ENCODE measurements around the gene CCNY. TPM values are rescaled to one million over a fixed set of nuclear protein-coding genes. Genes with fewer than 3 reads are reported as not detected.

Gene CCNY
- total RNA-seq, 1 experiment from 2014 or later, result 51.9 TPM

DNA sequence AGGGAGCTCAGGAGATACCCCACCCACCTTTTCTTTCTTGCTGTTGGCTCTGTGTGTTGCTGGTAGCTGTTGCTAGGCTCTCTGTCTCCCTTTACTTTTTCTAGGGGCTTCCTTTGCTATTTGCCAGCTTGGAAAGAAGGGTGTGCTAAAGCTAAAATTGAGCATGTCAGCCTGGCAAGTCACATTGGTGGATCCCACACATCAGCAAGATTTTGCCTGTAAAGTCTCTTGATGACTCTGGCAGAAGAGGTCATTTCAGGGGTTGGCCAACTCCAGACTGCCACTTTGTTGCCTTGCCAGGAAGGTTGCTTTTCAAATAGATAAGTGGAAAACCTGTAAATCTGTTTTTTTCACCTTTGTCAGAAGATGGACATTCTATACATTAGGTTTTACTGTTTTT, 9.9 kb downstream of the CCNY start:
- BruUV-seq (replicated peaks), result no TSS peak
- ChIA-PET CTCF (no interaction called here), POLR2A (interaction anchor here (0.6 kb wide), 1 partner anchor 32 kb away, joined by 3 read pairs; no protein-coding TSS in a partner anchor)
- H3K36me3 ChIP-seq (ENCODE audit: control insufficient read depth, insufficient read depth, low read length), result no peaks in the 10 kb centered on the region
- H3K4me1 ChIP-seq (ENCODE audit: control insufficient read depth, insufficient read depth, low read length), result no peaks in the 10 kb centered on the region; the same call in 1 of the 2 replicates
- in situ Hi-C loops (cut with HindIII; ENCODE audit: low pct_unique_long_range_greater_than_20kb, low sequenced_read_pairs) (no loop called here), intact Hi-C loops (cut with micrococcal nuclease; ENCODE audit: unreplicated experiment) (loop anchor here (10.0 kb wide), 1 partner anchor 101 kb away; no protein-coding TSS in a partner anchor)
- DNase-seq (ENCODE audit: low read depth, low spot score), result no peak
- TF ChIP-seq SIN3A (IDR thresholded peaks at IDR 0.05; ENCODE audit: borderline replicate concordance, insufficient read depth, low read depth, low read length), result no peak
- H3K9me3 ChIP-seq (ENCODE audit: control insufficient read depth, insufficient read depth, low read depth, low read length), result no peaks in the 10 kb centered on the region
- no peak overlapping the region for H3K4me3 ChIP-seq (ENCODE audit: low read depth in 2 of 2, low read length in 2 of 2)
- no peak overlapping the region for H3K27ac ChIP-seq (ENCODE audit: low read length)
- H3K27me3 ChIP-seq (ENCODE audit: control insufficient read depth, insufficient read depth, low read length), result no peaks in the 10 kb centered on the region
- no peak for ATAC-seq

GRCh38 chr10:35347121-35347562, 10.8 kb downstream of the CCNY start:
- in situ Hi-C loops (cut with HindIII; ENCODE audit: low pct_unique_long_range_greater_than_20kb, low sequenced_read_pairs) (no loop called here), intact Hi-C loops (cut with micrococcal nuclease; ENCODE audit: unreplicated experiment) (loop anchor here (10.0 kb wide), 1 partner anchor 102 kb away; no protein-coding TSS in a partner anchor)
- CTCF ChIA-PET, result no interaction called here
- no peak overlapping the region for H3K4me3 ChIP-seq (ENCODE audit: low read depth in 2 of 2, low read length in 2 of 2)
- ATAC-seq, result no peak
- BruUV-seq (replicated peaks), result no TSS peak
- H3K36me3 ChIP-seq (ENCODE audit: control insufficient read depth, insufficient read depth, low read length), result no peaks in the 10 kb centered on the region
- TF ChIP-seq REST (IDR thresholded peaks at IDR 0.05; ENCODE audit: insufficient read depth in 1 of 2, low read depth in 2 of 2, low read length in 1 of 2), result no peak
- TF ChIP-seq TCF7L2 (IDR thresholded peaks at IDR 0.05; ENCODE audit: low read depth, low read length), result no peak
- no peak for TF ChIP-seq SIN3A (IDR thresholded peaks at IDR 0.05; ENCODE audit: borderline replicate concordance, insufficient read depth, low read depth, low read length)
- TF ChIP-seq, protein P1, sequence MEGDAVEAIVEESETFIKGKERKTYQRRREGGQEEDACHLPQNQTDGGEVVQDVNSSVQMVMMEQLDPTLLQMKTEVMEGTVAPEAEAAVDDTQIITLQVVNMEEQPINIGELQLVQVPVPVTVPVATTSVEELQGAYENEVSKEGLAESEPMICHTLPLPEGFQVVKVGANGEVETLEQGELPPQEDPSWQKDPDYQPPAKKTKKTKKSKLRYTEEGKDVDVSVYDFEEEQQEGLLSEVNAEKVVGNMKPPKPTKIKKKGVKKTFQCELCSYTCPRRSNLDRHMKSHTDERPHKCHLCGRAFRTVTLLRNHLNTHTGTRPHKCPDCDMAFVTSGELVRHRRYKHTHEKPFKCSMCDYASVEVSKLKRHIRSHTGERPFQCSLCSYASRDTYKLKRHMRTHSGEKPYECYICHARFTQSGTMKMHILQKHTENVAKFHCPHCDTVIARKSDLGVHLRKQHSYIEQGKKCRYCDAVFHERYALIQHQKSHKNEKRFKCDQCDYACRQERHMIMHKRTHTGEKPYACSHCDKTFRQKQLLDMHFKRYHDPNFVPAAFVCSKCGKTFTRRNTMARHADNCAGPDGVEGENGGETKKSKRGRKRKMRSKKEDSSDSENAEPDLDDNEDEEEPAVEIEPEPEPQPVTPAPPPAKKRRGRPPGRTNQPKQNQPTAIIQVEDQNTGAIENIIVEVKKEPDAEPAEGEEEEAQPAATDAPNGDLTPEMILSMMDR (IDR thresholded peaks at IDR 0.05), result no peak
- no peak for TF ChIP-seq POLR2AphosphoS5 (IDR thresholded peaks at IDR 0.05; ENCODE audit: low read depth, low read length)
- no peaks in the 10 kb centered on the region for H3K9me3 ChIP-seq (ENCODE audit: control insufficient read depth, insufficient read depth, low read depth, low read length)
- no peak for DNase-seq (ENCODE audit: low read depth, low spot score)
- no peaks in the 10 kb centered on the region for H3K4me1 ChIP-seq (ENCODE audit: control insufficient read depth, insufficient read depth, low read length)
- POLR2A ChIA-PET, result interaction anchor here (0.6 kb wide), 1 partner anchor 31 kb away, joined by 3 read pairs; no protein-coding TSS in a partner anchor
- no peak overlapping the region for H3K27ac ChIP-seq (ENCODE audit: low read length)
- H3K27me3 ChIP-seq (ENCODE audit: control insufficient read depth, insufficient read depth, low read length), result no peaks in the 10 kb centered on the region

DNA sequence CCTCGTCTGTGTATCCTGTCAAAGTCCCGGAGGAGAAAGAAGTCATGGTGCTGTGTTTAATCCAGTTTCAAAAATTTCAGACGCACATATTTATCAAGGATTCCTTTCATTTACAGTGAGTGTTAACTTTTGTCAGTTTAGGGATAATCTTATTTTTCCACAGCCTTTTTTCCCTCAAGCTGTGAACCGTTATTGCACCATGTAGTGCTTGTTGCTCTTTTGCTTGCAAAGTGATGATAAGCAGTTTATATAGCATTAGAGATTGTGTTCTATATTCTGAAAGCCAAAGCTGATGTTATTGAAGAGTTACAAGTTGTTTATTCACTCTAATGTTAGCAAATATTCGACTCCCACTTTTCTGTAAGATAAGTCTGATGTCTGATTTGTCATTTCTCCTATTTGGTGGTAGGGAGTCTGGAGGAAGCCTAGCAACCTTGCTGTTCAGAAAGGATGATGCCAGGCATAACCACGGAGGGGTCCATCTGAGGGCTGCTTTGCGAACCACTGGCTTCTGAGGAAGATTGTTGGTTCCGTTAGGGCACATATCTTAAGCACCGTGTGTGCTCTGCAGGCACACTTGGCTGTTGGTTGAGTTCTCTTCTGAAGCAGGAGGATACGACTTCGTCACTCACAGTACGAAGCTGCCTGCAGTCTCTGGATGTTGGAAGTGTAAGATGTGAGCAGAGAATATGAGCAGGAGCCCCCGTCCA, 11.7 kb downstream of the CCNY start:
- Histone ChIP-seq H3K4me1 (ENCODE audit: control insufficient read depth, insufficient read depth, low read length) (no peaks in the 10 kb centered on the region), H3K27me3 (ENCODE audit: control insufficient read depth, insufficient read depth, low read length) (no peaks in the 10 kb centered on the region), H3K9me3 (ENCODE audit: control insufficient read depth, insufficient read depth, low read depth, low read length) (no peaks in the 10 kb centered on the region), H3K27ac (ENCODE audit: low read length) (no peak overlapping the region), H3K36me3 (ENCODE audit: control insufficient read depth, insufficient read depth, low read length) (no peaks in the 10 kb centered on the region), H3K4me3 (ENCODE audit: low read depth in 2 of 2, low read length in 2 of 2) (no peak overlapping the region)
- CTCF ChIA-PET, result no interaction called here
- no peak for TF ChIP-seq POLR2AphosphoS5 (IDR thresholded peaks at IDR 0.05; ENCODE audit: low read depth, low read length)
- in situ Hi-C loops (cut with HindIII; ENCODE audit: low pct_unique_long_range_greater_than_20kb, low sequenced_read_pairs) (no loop called here), intact Hi-C loops (cut with micrococcal nuclease; ENCODE audit: unreplicated experiment) (loop anchor here (10.0 kb wide), 1 partner anchor 103 kb away; no protein-coding TSS in a partner anchor)
- no peak for ATAC-seq
- DNase-seq (ENCODE audit: low read depth, low spot score), result no peak
- POLR2A ChIA-PET, result no interaction called here
- BruUV-seq (replicated peaks), result TSS peak; percentile 27

All from Panc1 (cell line).